GM19035 (cell line): Measurements from ENCODE around the gene GIPC1.
"Not testable (repeated sequence)": the region's sequence is repeated elsewhere in the genome, so short reads cannot be mapped to it uniquely, and the experiment has no call there.

Experiments used
- ATAC-seq: cut with Tn5 transposase; IDR thresholded peaks from one replicate; pipeline ENCODE4 v1.9.1; 2021; ENCODE audit not compliant: unreplicated experiment

GIPC1 gene

GRCh38 chr19:14496029-14496833 lies at the start of gene GIPC1:
TSS of gene GIPC1 (minus strand) at chr19:14496127. CDS start at chr19:14482976, 13,151 bp downstream.
- ATAC-seq: peak; percentile 85

- ATAC-seq: no peak
These were observed 49.8 kb upstream of the GIPC1 start for GRCh38 chr19:14545716-14546082.

GRCh38 chr19:14544977-14545715 lies 49.2 kb upstream of the GIPC1 start:
- no peak for ATAC-seq

GRCh38 chr19:14544047-14544446 lies 48.1 kb upstream of the GIPC1 start:
- no peak for ATAC-seq

GRCh38 chr19:14542711-14543328 lies 46.9 kb upstream of the GIPC1 start:
- ATAC-seq: no peak

GRCh38 chr19:14541979-14542378 lies 46.1 kb upstream of the GIPC1 start:
- not testable (repeated sequence) for ATAC-seq

GRCh38 chr19:14540741-14541525 lies 45.0 kb upstream of the GIPC1 start:
- ATAC-seq: no peak

- ATAC-seq: no peak
These were observed 41.2 kb upstream of the GIPC1 start for GRCh38 chr19:14536926-14537692.

- ATAC-seq: no peak
These were observed 37.5 kb upstream of the GIPC1 start for GRCh38 chr19:14533450-14533849.

GRCh38 chr19:14530506-14530905 lies 34.6 kb upstream of the GIPC1 start:
- ATAC-seq: no peak

GRCh38 chr19:14530005-14530348 lies 34.0 kb upstream of the GIPC1 start:
- no peak for ATAC-seq

- peak; percentile 95 for ATAC-seq
These were observed 33.5 kb upstream of the GIPC1 start, which contains the start of gene TECR for GRCh38 chr19:14529254-14530004. TSS of gene TECR (plus strand) at chr19:14529594. CDS start at chr19:14529697, 103 bp downstream.

- ATAC-seq: no peak
These were observed 32.7 kb upstream of the GIPC1 start for GRCh38 chr19:14528419-14529253.

- no peak for ATAC-seq
These were observed 30.5 kb upstream of the GIPC1 start for GRCh38 chr19:14526423-14526822.

GRCh38 chr19:14525729-14526128 lies 29.8 kb upstream of the GIPC1 start:
- no peak for ATAC-seq

- no peak for ATAC-seq
These were observed 24.6 kb upstream of the GIPC1 start for GRCh38 chr19:14520543-14520942.

- no peak for ATAC-seq
These were observed 24.0 kb upstream of the GIPC1 start for GRCh38 chr19:14519860-14520407.

GRCh38 chr19:14519245-14519859 lies 23.4 kb upstream of the GIPC1 start:
- ATAC-seq: no peak
